ENCODE measurements around the gene CSNK1A1.

GRCh38 chr5:149572576-149573231, 21.5 kb upstream of the CSNK1A1 start:
- no peak for TF ChIP-seq ZFP3 (CRISPR knock-in tag; IDR thresholded peaks at IDR 0.05)
- TF ChIP-seq BACH2 (CRISPR knock-in tag; IDR thresholded peaks at IDR 0.05; ENCODE audit: borderline replicate concordance): no peak
- TF ChIP-seq RARB (CRISPR knock-in tag; IDR thresholded peaks at IDR 0.05): no peak
- TF ChIP-seq ZFP30 (CRISPR knock-in tag; IDR thresholded peaks at IDR 0.05): no peak
- no peak for TF ChIP-seq ARNTL (CRISPR knock-in tag; IDR thresholded peaks at IDR 0.05; ENCODE audit: borderline replicate concordance, low read depth)
- TF ChIP-seq ZNF565 (CRISPR knock-in tag; conservative IDR thresholded peaks at IDR 0.05; ENCODE audit: low read depth): no peak
